Lower leg skin (tissue), 3 donors: Measurements from ENCODE around the gene BACE2.

ENCODE experiments used
- CTCF ChIP-seq, 3 donors: fragments of 450-650 bp; IDR thresholded peaks; one replicate each; pipeline ENCODE4 v1.5.1; 2016; ENCODE audit warnings: antibody characterized with exemption in 3 of 3, mild to moderate bottlenecking in 3 of 3, moderate library complexity in 2 of 3
- POLR2A ChIP-seq, 2 donors: fragments of 450-650 bp; IDR thresholded peaks; one replicate each; pipeline ENCODE4 v1.6.1; 2016 to 2017; ENCODE audit warnings: antibody characterized with exemption in 2 of 2, mild to moderate bottlenecking in 1 of 2, moderate library complexity in 1 of 2

GRCh38 chr21:41197582-41197981, 29.6 kb downstream of the BACE2 start:
- TF ChIP-seq CTCF (IDR thresholded peaks at IDR 0.05) (no peak), POLR2A (IDR thresholded peaks at IDR 0.05) (no peak)
